IPS-18c (cell line): ENCODE results near the gene SYCN.

Experiments
- H3K4me3 ChIP-seq: 2 replicates; pipeline ENCODE4 v1.7.0; 2013; ENCODE audit warnings: low read depth, mild to moderate bottlenecking, low read length, moderate library complexity; ENCODE audit not compliant: insufficient read depth
- H3K9me3 ChIP-seq: one replicate; pipeline ENCODE4 v1.6.1; 2013; ENCODE audit warnings: mild to moderate bottlenecking, low read length, moderate library complexity; ENCODE audit not compliant: control insufficient read depth, insufficient read depth

The SYCN gene

DNA sequence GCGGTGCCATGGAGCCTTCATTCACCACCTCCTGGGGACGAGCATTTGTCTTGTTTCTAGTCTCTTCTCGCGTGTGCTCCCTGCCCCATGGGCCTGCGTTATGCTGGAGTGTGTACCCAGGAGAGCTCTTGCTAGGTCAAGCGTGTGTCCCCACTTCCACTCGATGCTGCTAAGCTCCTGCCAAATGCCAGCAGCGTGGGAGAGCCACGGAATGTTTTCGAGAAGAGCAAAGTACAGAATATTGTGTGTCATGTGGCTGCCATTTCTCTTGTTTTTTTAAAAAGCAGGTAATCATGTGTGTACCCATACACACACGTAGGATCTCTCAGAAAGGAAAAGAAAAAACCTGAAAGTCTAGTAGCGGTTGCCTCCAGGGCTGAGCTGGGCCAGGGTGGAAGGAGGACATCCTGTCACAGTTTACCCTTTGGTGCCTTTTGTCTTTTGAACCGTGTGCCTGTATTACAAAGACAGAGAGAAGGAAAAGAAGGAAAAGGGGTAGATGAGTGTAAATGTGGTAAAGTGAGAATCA is 49.9 kb downstream of the SYCN start:
- Histone ChIP-seq H3K9me3 (no peaks in the 10 kb centered on the region), H3K4me3 (no peak overlapping the region)
